ENCODE measurements around the gene PLEKHA1.

DNA sequence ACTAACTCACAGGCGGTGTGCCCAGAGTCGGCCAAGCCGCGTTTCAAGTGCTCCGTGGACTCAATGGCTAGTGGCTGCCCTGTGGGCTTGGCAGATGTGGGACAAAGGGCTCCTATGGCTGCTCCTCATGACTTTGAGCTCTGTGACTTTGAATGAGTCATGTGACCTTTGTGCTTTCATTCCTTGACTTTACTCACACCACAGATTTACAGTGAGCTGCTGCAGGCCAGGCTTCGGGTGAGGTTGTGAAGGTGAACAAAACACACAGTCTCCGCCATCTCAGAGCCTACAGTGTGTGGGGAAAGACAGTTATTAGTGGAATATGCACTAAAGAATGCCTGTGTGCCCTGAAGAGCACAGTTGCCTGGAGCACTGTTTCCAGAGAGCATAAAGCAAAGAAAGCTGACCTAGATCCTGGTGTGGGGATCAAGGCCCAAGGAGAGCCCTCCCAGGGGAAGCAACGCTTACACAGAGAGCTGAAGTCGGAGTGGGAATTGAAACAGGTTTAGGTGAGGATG, 29.7 kb upstream of the PLEKHA1 start:
- no peak for TF ChIP-seq CHD2 (IDR thresholded peaks at IDR 0.05; ENCODE audit: low read length, partially characterized antibody)
- TF ChIP-seq, protein P1, sequence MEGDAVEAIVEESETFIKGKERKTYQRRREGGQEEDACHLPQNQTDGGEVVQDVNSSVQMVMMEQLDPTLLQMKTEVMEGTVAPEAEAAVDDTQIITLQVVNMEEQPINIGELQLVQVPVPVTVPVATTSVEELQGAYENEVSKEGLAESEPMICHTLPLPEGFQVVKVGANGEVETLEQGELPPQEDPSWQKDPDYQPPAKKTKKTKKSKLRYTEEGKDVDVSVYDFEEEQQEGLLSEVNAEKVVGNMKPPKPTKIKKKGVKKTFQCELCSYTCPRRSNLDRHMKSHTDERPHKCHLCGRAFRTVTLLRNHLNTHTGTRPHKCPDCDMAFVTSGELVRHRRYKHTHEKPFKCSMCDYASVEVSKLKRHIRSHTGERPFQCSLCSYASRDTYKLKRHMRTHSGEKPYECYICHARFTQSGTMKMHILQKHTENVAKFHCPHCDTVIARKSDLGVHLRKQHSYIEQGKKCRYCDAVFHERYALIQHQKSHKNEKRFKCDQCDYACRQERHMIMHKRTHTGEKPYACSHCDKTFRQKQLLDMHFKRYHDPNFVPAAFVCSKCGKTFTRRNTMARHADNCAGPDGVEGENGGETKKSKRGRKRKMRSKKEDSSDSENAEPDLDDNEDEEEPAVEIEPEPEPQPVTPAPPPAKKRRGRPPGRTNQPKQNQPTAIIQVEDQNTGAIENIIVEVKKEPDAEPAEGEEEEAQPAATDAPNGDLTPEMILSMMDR (IDR thresholded peaks at IDR 0.05), result no peak
- TF ChIP-seq RAD21 (IDR thresholded peaks at IDR 0.05; ENCODE audit: low read length), result no peak
- no peak for TF ChIP-seq EP300 (IDR thresholded peaks at IDR 0.05; ENCODE audit: borderline replicate concordance in 1 of 2, low read depth in 1 of 2, low read length in 1 of 2)
- TF ChIP-seq JUND (IDR thresholded peaks at IDR 0.05), result no peak
